HEK293T (cell line): ENCODE measurements around the gene CAMK1.

Source experiments
- ARNT ChIP-seq: fragments of 450-650 bp; IDR thresholded peaks from 2 replicates; pipeline ENCODE4 v1.6.1; 2017; ENCODE audit warnings: mild to moderate bottlenecking
- FOXM1 ChIP-seq: fragments of 450-650 bp; IDR thresholded peaks from 2 replicates; pipeline ENCODE4 v1.6.1; 2017; ENCODE audit warnings: mild to moderate bottlenecking, borderline replicate concordance
- HDGF ChIP-seq: fragments of 450-650 bp; IDR thresholded peaks from 2 replicates; pipeline ENCODE4 v1.6.1; 2017; ENCODE audit warnings: antibody characterized with exemption, borderline replicate concordance
- NFRKB ChIP-seq: fragments of 450-650 bp; IDR thresholded peaks from 2 replicates; pipeline ENCODE4 v1.6.1; 2016; ENCODE audit warnings: mild to moderate bottlenecking, moderate library complexity
- SP1 ChIP-seq: fragments of 450-650 bp; IDR thresholded peaks from 2 replicates; pipeline ENCODE4 v1.6.1; 2017
- SUZ12 ChIP-seq: fragments of 450-650 bp; IDR thresholded peaks from 2 replicates; pipeline ENCODE4 v1.6.1; 2016; ENCODE audit warnings: mild to moderate bottlenecking
- ZNF384 ChIP-seq: fragments of 450-650 bp; IDR thresholded peaks from 2 replicates; pipeline ENCODE4 v1.6.1; 2016

DNA sequence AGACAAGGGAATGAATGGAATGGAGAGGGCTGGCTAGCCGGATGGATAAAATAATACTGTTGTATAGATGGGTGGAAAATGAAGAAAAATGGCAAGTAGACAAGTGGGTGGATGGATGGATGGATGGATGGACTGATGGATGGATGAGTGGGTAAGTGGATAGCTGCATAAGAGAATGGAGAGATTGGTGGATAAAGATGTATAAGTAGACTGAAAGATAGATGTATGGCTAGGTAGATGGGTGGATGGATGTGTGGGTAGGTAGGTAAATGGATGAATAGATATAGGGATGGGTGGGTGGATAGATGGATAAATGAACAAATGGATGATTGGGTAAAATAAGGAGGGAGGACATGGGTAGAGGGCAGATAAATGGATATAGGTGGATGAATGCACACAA is 52.2 kb downstream of the CAMK1 start:
- TF ChIP-seq NFRKB: no peak
- TF ChIP-seq FOXM1: no peak
- TF ChIP-seq ZNF384: no peak
- no peak for TF ChIP-seq SUZ12
- no peak for TF ChIP-seq SP1
- TF ChIP-seq ARNT: no peak
- TF ChIP-seq HDGF: no peak
